ENCODE measurements around the gene DSCAM. TPM values are rescaled to one million over a fixed set of nuclear protein-coding genes. Genes with fewer than 3 reads are reported as not detected.
"Not testable (repeated sequence)": the region's sequence is repeated elsewhere in the genome, so short reads cannot be mapped to it uniquely, and the experiment has no call there.

Gene DSCAM
- total RNA-seq, 1 donor from 2014 or later, result not detected

DNA sequence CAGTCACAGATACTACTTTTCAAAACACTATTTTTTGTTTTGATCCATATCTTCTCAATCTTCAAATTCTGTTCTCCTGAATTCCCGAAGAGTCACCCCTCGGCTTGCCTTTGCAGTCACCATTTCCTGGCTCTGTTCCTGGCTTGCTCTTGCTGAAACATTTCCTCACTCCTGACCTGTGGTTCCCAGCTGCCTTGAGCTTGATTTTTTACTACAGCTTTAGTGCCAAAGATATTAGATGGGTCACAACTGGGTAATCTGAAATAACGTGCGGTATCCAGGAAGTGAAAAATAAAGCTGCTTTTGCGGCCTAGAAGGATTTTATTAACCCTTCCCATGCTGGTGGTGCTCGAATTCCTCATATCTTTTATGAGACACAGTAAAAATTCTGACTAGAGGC, 660.9 kb downstream of the DSCAM start:
- DNase-seq (ENCODE audit: low spot score), result no peak

DNA sequence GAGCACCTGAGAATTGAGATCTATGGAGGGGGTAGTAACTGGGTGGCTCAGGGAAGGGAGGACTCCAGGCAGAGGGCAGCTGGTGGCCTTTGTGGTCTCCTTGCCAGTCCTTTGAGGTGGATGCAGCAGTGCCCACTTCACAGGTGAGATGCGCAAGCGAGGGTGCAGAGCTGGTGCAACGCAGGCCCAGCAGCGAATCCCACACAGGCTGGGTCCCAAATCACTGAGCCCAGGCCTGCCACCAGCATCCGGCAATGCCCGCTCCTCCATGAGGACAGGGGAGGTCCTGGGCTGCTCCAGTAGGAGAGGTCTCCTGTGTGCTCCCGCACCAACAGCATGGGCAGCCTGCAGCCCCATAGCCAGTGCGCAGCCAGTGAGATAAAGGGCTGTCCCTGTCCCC, 661.8 kb downstream of the DSCAM start:
- intact Hi-C loops (cut with DNase I), result no loop called here
- no peak for DNase-seq (ENCODE audit: low spot score)

More for the DNA sequence above, 660.9 kb downstream of the DSCAM start:
- intact Hi-C loops (cut with DNase I), result no loop called here

- DNase-seq (ENCODE audit: low spot score); intact Hi-C loops (cut with DNase I): not testable (repeated sequence)
Measured at GRCh38 chr21:40182491-40182890, 664.5 kb downstream of the DSCAM start.

DNA sequence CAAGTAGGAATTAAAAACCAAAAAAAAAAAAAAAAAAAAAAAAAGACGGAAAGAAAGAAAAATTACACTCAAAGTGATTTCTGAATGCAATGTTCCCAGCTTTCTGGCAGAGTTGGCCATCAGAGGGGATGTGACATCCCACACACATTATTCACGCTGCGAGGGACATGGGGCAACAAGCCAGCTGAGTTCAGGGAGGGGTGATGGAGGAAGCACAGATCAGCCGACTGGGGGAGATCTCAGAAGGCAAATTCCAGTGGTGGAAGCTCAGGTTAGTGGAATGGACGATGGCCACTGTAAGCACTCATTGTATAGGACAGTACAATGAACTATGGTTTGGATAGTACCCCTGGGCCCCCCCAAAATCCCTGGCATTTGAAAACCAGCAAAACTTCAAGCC, 667.8 kb downstream of the DSCAM start:
- intact Hi-C loops (cut with DNase I), result no loop called here
- DNase-seq (ENCODE audit: low spot score), result no peak

GRCh38 chr21:40178726-40179125, 668.2 kb downstream of the DSCAM start:
- DNase-seq (ENCODE audit: low spot score), result no peak
- intact Hi-C loops (cut with DNase I), result no loop called here

GRCh38 chr21:40177979-40178378, 669.0 kb downstream of the DSCAM start:
- DNase-seq (ENCODE audit: low spot score), result no peak
- intact Hi-C loops (cut with DNase I), result no loop called here

GRCh38 chr21:40176724-40177123, 670.2 kb downstream of the DSCAM start:
- intact Hi-C loops (cut with DNase I), result no loop called here
- DNase-seq (ENCODE audit: low spot score), result no peak

GRCh38 chr21:40173816-40174215, 673.1 kb downstream of the DSCAM start:
- no peak for DNase-seq (ENCODE audit: low spot score)
- intact Hi-C loops (cut with DNase I), result no loop called here

DNA sequence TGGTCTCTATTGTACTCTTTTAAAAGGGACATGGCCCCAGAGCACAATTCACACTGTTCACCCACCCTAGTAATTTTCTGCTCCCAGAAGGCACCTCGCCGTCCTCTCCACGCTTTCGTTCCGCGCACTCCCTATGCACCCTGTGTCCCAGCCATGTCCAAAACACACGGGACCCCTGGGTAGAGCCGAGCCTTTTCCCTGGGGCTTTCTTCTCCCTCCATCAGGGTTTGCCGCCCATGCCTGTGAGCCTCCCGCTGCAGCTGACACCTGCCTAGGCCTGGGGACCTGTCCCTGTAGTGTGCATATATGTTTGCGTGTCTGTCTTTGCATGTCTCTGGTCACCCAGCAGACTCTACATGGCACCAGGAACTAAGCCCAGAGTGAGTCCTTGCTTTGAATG, 677.0 kb downstream of the DSCAM start:
- no peak for DNase-seq (ENCODE audit: low spot score)
- intact Hi-C loops (cut with DNase I), result no loop called here

DNA sequence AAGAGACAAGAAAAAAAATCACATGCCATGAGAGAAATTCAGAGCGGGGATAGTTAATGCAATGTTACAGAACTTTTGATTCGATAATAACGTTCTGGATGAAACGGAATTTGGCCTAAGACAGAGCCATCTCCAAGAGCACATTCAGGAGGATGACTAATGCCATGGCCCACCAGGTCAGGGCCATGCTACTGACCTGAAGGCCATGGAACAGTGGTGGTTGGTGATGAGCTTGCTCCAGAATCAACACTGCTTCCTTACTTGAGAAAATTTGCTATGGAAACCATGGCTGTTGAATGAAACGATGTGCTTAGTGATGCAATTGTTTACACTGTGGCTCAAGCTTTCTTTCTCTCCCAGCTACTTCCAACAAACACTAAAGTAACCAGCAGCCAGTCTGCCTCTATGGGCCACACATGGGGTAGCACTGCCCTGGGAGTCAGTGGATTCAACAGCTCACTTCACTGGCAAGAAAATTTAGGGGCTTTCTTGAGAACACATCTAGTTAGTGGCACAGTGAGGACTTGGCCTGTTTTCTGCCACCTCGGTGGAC, 680.6 kb downstream of the DSCAM start:
- no peak for DNase-seq (ENCODE audit: low spot score)
- intact Hi-C loops (cut with DNase I), result no loop called here

- no peak for DNase-seq (ENCODE audit: low spot score)
- intact Hi-C loops (cut with DNase I), result no loop called here
Measured at GRCh38 chr21:40165773-40166070, 681.2 kb downstream of the DSCAM start.

GRCh38 chr21:40164905-40165772, 681.8 kb downstream of the DSCAM start:
- intact Hi-C loops (cut with DNase I), result no loop called here
- DNase-seq (ENCODE audit: low spot score), result no peak

DNA sequence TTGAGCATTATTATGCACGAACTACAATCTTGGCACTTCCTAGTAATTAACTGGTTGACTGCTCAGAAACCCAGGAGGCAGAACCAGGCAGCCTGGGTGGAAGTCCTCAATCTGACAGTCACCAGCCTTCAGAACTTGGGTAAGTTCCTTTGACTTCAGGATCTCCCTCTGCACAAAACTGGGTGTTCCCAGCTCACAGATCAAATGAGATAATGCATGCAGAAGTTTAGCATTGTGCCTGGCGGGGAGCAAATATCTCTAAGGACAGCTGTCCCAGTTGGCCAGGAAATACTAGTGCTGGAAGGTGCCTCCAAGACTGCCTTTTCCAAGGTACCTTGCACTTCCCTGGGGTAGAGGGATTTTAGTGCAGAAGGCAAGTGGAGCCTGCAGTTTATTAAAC, 684.9 kb downstream of the DSCAM start:
- intact Hi-C loops (cut with DNase I), result no loop called here

GRCh38 chr21:40160911-40161310, 686.0 kb downstream of the DSCAM start:
- no peak for DNase-seq (ENCODE audit: low spot score)
- intact Hi-C loops (cut with DNase I), result no loop called here

More for the DNA sequence above, 684.9 kb downstream of the DSCAM start:
- no peak for DNase-seq (ENCODE audit: low spot score)

- DNase-seq (ENCODE audit: low spot score), result no peak
- intact Hi-C loops (cut with DNase I), result no loop called here
Measured at GRCh38 chr21:40158366-40158765, 688.6 kb downstream of the DSCAM start.

DNA sequence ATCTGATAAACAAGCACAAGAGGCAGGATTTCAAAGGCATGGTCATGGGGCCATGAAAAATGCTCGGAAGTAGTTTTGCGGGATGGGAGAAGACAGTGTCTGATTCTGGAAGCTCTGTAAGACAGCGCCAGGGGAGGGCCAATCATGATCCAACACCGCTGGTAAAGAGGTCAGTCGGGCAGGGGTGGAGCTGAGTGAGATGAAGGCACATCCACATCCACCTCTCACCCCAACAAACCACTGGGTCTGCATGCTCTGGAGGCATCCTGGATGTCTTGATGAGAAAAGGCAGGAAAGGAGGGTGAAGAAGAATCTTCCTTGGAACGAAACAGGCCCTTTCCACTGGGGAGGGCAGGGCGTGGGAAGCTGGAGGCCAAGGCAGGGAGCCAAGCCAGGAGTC, 691.4 kb downstream of the DSCAM start:
- no peak for DNase-seq (ENCODE audit: low spot score)

DNA sequence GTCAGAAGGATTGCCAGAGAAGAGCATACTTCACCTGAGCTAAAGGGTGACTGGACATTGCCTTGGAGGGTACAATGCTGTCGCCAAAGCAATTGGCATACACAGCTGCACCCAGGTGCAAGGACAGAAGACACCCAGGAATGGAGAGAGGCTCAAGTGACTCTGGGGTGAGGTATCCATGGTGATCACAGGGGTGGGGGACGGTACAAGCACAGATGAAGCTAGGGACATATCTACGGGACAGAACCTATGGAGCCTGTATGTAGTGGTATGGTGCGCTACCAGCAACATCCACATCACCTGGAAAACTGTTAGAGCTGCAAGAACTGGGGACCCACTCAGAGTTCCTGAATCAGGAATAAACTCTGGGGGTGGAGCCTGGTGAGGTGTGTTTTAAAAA, 693.6 kb downstream of the DSCAM start:
- no peak for DNase-seq (ENCODE audit: low spot score)
- intact Hi-C loops (cut with DNase I), result no loop called here

More for the DNA sequence above, 691.4 kb downstream of the DSCAM start:
- intact Hi-C loops (cut with DNase I), result no loop called here

DNA sequence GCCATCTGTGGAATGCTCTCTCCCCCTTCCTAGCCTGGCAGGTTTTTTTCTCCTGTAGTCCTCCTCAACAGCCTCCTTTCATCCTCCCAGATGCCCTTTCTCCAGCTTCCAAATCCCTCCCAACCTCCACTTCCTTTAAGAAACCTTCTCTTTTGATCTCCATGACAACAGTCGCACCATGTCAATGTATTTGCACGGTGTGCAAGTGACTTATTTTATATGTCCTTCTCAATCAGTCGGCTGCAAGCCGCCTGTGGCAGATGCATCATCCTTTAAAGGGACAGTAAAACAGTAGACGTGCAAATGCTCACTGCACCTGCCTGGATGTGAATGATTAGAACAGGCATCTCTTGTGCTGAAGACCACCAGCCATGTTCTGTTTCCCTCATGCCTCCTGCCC, 694.5 kb downstream of the DSCAM start:
- no peak for DNase-seq (ENCODE audit: low spot score)
- intact Hi-C loops (cut with DNase I), result no loop called here

DNA sequence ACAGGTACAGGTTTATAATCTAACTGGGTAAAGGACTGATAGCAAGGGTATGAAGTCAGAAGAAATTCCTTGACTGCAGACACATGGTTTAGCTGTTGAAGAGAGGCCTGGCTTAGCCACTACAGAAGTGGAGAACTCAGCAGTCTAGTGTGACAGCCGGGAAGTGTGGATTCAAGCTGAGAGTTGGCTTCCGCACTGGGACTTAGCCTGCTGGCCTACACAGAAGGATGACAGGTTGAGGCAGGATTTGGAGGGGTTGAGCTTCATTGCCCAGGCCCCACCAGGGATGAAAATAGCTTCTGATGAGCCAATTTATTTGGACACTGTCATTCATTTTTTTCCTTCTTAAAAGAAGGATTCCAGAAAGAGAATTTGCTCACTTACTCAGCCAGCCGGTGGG, 695.3 kb downstream of the DSCAM start:
- no peak for DNase-seq (ENCODE audit: low spot score)
- intact Hi-C loops (cut with DNase I), result no loop called here

DNA sequence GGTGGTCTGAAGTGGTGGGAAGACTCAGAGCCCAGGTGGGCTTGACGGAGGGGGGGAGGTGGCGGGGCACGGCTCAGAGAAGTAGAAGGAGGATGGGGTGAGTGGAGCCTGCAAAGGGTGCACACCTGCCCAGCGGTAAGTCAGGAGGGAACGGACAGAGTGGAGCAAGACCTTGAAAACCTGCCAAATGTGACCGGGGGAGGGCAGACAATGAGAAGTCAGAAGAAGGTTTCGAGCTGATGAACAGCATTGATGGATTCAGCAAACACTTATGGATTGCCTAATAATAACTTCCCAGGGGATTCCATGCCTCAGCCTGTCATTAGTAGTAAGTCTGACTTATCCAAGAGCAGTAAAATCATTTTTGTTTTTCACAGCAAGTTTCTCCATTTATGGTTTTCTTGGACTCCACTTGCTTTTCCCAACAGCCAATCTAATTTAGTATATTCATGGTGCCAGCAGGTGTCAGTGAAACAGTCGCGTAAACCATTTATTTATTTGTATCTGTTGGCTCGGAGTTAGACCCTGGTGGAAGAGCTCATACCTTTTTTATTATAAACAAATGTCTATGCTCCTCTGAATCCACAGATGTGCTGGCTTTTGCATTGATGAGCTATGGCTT, 700.6 kb downstream of the DSCAM start:
- intact Hi-C loops (cut with DNase I), result loop anchor here (10.0 kb wide), 1 partner anchor 688 kb away; no protein-coding TSS in a partner anchor
- DNase-seq (ENCODE audit: low spot score), result no peak
